GM12878 (cell line): ENCODE data around the gene C1QB. TPM values are rescaled to one million over a fixed set of nuclear protein-coding genes. Genes with fewer than 3 reads are reported as not detected.
A peak's percentile ranks its signal among the peaks of the same experiment; 100 is the strongest.

Source experiments
- ATAC-seq: fragments of 200-7000 bp; cut with Tn5 transposase; 3 replicates; pipeline ENCODE4 v1.9.1; 2020; ENCODE audit warnings: mild to moderate bottlenecking, moderate library complexity
- BruUV-seq: library from RNA; stranded (reverse); fragments of 400-500 nt; replicated peaks from 2 replicates; lab custom pipeline; 2021; lab: Mats Ljungman, UMichigan
- CTCF ChIA-PET: fragments of 300-600 bp; sonication (Branson Sonifier 250); formaldehyde crosslinking; extraction: SDS; loops from one replicate; lab custom pipeline; 2021; ENCODE audit warnings: inconsistent platforms; lab: Yijun Ruan, JAX
- POLR2A ChIA-PET: fragments of 350-600 bp; formaldehyde crosslinking; extraction: SDS; loops from one replicate; lab custom pipeline; 2021; ENCODE audit warnings: inconsistent platforms; lab: Charles Lee
- RAD21 ChIA-PET: fragments of 300-600 bp; sonication (Branson Sonifier 250); formaldehyde crosslinking; loops from one replicate; lab custom pipeline; 2023; ENCODE audit warnings: antibody characterized with exemption; ENCODE audit not compliant: unreplicated experiment; lab: Charles Lee
- SMC1A ChIA-PET: fragments of 300-600 bp; sonication (Branson Sonifier 250); formaldehyde crosslinking; loops from one replicate; lab custom pipeline; 2023; ENCODE audit not compliant: unreplicated experiment, uncharacterized antibody; lab: Charles Lee
- DNase-seq: peaks from one replicate; pipeline ENCODE4 v3.0.0-alpha.2; 2011; ENCODE audit warnings: low read depth, low spot score
- FAIRE-seq: peaks from 3 replicates; lab custom pipeline; 2011; peaks lifted over from hg19 to GRCh38; lab: Jason Lieb, UNC
- H2AFZ ChIP-seq: 2 replicates; pipeline ENCODE4 v1.6.0; 2011; ENCODE audit warnings: low read depth, low read length, control low read depth; ENCODE audit not compliant: control insufficient read depth
- H3K27ac ChIP-seq: 2 replicates; pipeline ENCODE4 v1.5.1; 2011; ENCODE audit warnings: control low read depth; ENCODE audit not compliant: control insufficient read depth, insufficient read depth
- H3K27me3 ChIP-seq, 2 experiments: replicated peaks in 1 of 2; 2 replicates each; pipeline versions ENCODE4 v1.6.0 to v1.6.1; 2011; ENCODE audit warnings: low read length in 1 of 2; ENCODE audit not compliant: control insufficient read depth in 2 of 2, insufficient read depth in 2 of 2
- H3K36me3 ChIP-seq, 2 experiments: 2 replicates each; pipeline ENCODE4 v1.5.1; 2011; ENCODE audit warnings: low read length in 1 of 2; ENCODE audit not compliant: control insufficient read depth in 2 of 2, insufficient read depth in 2 of 2
- H3K4me1 ChIP-seq: 2 replicates; pipeline ENCODE4 v1.6.1; 2011; ENCODE audit warnings: mild to moderate bottlenecking, low read length, moderate library complexity, mixed read lengths; ENCODE audit not compliant: control insufficient read depth, insufficient read depth
- H3K4me2 ChIP-seq: 2 replicates; pipeline ENCODE4 v1.6.0; 2011; ENCODE audit warnings: control low read depth; ENCODE audit not compliant: control insufficient read depth, insufficient read depth
- H3K4me3 ChIP-seq: fragments of 200-600 bp; sonication (generic); 2 replicates; pipeline ENCODE4 v1.5.1; 2016
- H3K79me2 ChIP-seq: 2 replicates; pipeline ENCODE4 v1.6.0; 2011; ENCODE audit warnings: low read length; ENCODE audit not compliant: control insufficient read depth, insufficient read depth
- H3K9ac ChIP-seq: 2 replicates; pipeline ENCODE4 v1.8.0; 2011; ENCODE audit warnings: low read length, control low read depth, mixed read lengths; ENCODE audit not compliant: control insufficient read depth, insufficient read depth
- H3K9me3 ChIP-seq: replicated peaks from 3 replicates; pipeline ENCODE4 v1.5.1; 2011; ENCODE audit warnings: mild to moderate bottlenecking, low read length; ENCODE audit not compliant: control insufficient read depth, insufficient read depth
- H4K20me1 ChIP-seq: 2 replicates; pipeline ENCODE4 v1.6.0; 2011; ENCODE audit not compliant: control insufficient read depth, insufficient read depth
- BCLAF1 ChIP-seq: fragments of 450-650 bp; IDR thresholded peaks from 2 replicates; pipeline ENCODE4 v1.6.1; 2017; ENCODE audit warnings: antibody characterized with exemption, mild to moderate bottlenecking, moderate library complexity
- BHLHE40 ChIP-seq, 2 experiments: fragments of 450-650 bp in 1 of 2; IDR thresholded peaks; 2 replicates each; pipeline ENCODE4 v1.6.1; 2011 to 2017; ENCODE audit warnings: low read depth in 2 of 2, borderline replicate concordance in 1 of 2, improper control_type of control experiment in 1 of 2, low read length in 1 of 2, mild to moderate bottlenecking in 1 of 2
- CREB1 ChIP-seq: IDR thresholded peaks from 2 replicates; pipeline ENCODE4 v1.6.1; 2012; ENCODE audit warnings: low read depth, mild to moderate bottlenecking, inconsistent platforms
- WGBS: methylation state at CpG from one replicate; pipeline ENCODE4 v1.1.6; 2016; ENCODE audit warnings: low lambda C conversion rate; ENCODE audit not compliant: insufficient replicate concordance, insufficient coverage; ENCODE audit errors: missing lambda C conversion rate; 5-methylcytosine and 5-hydroxymethylcytosine counted together
- in situ Hi-C: fragments of 300-500 bp; cut with MboI; formaldehyde crosslinking; loops from 9 replicates; pipeline ENCODE4 v1.14.3; 2018; ENCODE audit warnings: mixed read lengths
- intact Hi-C: fragments of 100-400 bp; cut with micrococcal nuclease; formaldehyde crosslinking; loops from one replicate; pipeline ENCODE4 v1.14.2; 2022; ENCODE audit not compliant: unreplicated experiment
- polyA plus RNA-seq, 11 experiments: library from polyadenylated mRNA; depleted of rRNA in 4 of 11; unstranded in 6 of 11; stranded (reverse) in 5 of 11; fragments of >200 nt; fragmentation: Nextera tagmentation in 4 of 11; fragmentation: Illumina TruSeq in 1 of 11; extraction: Ambion mirVana in 4 of 11; extraction: Trizol in 1 of 11; gene quantifications; 1 replicate in 1 of 11; 2 replicates in 10 of 11; pipeline versions ENCODE4 v1.2.1 to v1.2.3, GENCODE V29; 2011 to 2016; ENCODE audit warnings: inconsistent platforms in 2 of 11, missing spikeins in 2 of 11, low read depth in 1 of 11
- total RNA-seq, 4 experiments: library from RNA; depleted of rRNA in 3 of 4; stranded (reverse); fragments of >200 nt in 3 of 4; fragmentation: Illumina TruSeq in 1 of 4; extraction: Trizol in 1 of 4; gene quantifications; 2 replicates each; pipeline versions ENCODE4 v1.2.1 to v1.2.3, GENCODE V29; 2013 to 2021
- TF ChIP-seq, protein P1 (sequence below), 3 experiments: IDR thresholded peaks in 2 of 3; conservative IDR thresholded peaks in 1 of 3; 2 replicates each; pipeline ENCODE4 v1.5.1; 2011; ENCODE audit warnings: low read depth in 3 of 3, low read length in 3 of 3, mild to moderate bottlenecking in 3 of 3, control low read depth in 2 of 3, moderate library complexity in 2 of 3, inconsistent platforms in 1 of 3, mixed read lengths in 1 of 3; ENCODE audit not compliant: control insufficient read depth in 2 of 3, insufficient read depth in 1 of 3; ENCODE audit errors: extremely low read depth in 1 of 3

C1QB gene
- total and polyA plus RNA-seq, 10 of the 15 experiments (the other 5 are each of a cell fraction or from before 2014, with no cell fraction given): 0.62 TPM; not detected in 9

GRCh38 chr1:22709891-22710700, 57.1 kb downstream of the C1QB start:
- POLR2A ChIA-PET: no interaction called here
- FAIRE-seq: no peak
- no peak for DNase-seq
- TF ChIP-seq BHLHE40 (IDR thresholded peaks at IDR 0.05; ENCODE audit: borderline replicate concordance in 1 of 2, low read depth in 2 of 2, low read length in 1 of 2) (peak in 1 of 2 experiments; percentile 55; a peak in 2 of 4 replicates), CREB1 (no peak), BCLAF1 (peak; percentile 85)
- TF ChIP-seq, protein P1, sequence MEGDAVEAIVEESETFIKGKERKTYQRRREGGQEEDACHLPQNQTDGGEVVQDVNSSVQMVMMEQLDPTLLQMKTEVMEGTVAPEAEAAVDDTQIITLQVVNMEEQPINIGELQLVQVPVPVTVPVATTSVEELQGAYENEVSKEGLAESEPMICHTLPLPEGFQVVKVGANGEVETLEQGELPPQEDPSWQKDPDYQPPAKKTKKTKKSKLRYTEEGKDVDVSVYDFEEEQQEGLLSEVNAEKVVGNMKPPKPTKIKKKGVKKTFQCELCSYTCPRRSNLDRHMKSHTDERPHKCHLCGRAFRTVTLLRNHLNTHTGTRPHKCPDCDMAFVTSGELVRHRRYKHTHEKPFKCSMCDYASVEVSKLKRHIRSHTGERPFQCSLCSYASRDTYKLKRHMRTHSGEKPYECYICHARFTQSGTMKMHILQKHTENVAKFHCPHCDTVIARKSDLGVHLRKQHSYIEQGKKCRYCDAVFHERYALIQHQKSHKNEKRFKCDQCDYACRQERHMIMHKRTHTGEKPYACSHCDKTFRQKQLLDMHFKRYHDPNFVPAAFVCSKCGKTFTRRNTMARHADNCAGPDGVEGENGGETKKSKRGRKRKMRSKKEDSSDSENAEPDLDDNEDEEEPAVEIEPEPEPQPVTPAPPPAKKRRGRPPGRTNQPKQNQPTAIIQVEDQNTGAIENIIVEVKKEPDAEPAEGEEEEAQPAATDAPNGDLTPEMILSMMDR (IDR thresholded peaks at IDR 0.05 in 2 of 3, conservative IDR thresholded peaks at IDR 0.05 in 1 of 3; ENCODE audit: control insufficient read depth in 2 of 3, extremely low read depth in 1 of 3, insufficient read depth in 1 of 3, low read depth in 3 of 3, low read length in 3 of 3): no peak
- in situ Hi-C loops: loop anchor here (10.0 kb wide), 1 partner anchor 175 kb away; no protein-coding TSS in a partner anchor
- RAD21 ChIA-PET: no interaction called here
- CTCF ChIA-PET: no interaction called here
- Histone ChIP-seq H2AFZ (no peak overlapping the region; the same call in 1 of the 2 replicates), H3K9me3 (no peaks in the 10 kb centered on the region), H4K20me1 (no peaks in the 10 kb centered on the region), H3K4me2 (peak overlapping the region; percentile 33; the same call in 1 of the 2 replicates), H3K9ac (no peak overlapping the region), H3K4me3 (no peak overlapping the region), H3K27ac (no peak overlapping the region), H3K79me2 (no peaks in the 10 kb centered on the region), H3K36me3 (no peaks in the 10 kb centered on the region), H3K4me1 (peaks cover 29% of the 10 kb centered on the region), H3K27me3 (peaks cover 3 to 21% of the 10 kb centered on the region in 2 experiments)
- SMC1A ChIA-PET: no interaction called here
- no peak for ATAC-seq
- WGBS: 2% methylated on average over 37 of the region's 50 CpGs
- BruUV-seq: no TSS peak
- intact Hi-C loops: no loop called here
